Panc1 (cell line): Measurements from ENCODE around the gene CEP104. TPM values are rescaled to one million over a fixed set of nuclear protein-coding genes. Genes with fewer than 3 reads are reported as not detected.

ENCODE experiments used
- ATAC-seq: fragments of 200-7000 bp; cut with Tn5 transposase; 2 replicates; pipeline ENCODE4 v1.9.1; 2020; ENCODE audit warnings: mild to moderate bottlenecking, moderate library complexity
- BruUV-seq: library from RNA; stranded (reverse); fragments of 400-500 nt; replicated peaks from 2 replicates; lab custom pipeline; 2021; lab: Mats Ljungman, UMichigan
- CTCF ChIA-PET: fragments of 300-600 bp; sonication (Branson Sonifier 250); formaldehyde crosslinking; loops from one replicate; lab custom pipeline; 2022; ENCODE audit warnings: antibody characterized with exemption; lab: Charles Lee
- POLR2A ChIA-PET: fragments of 300-600 bp; sonication (Branson Sonifier 250); formaldehyde crosslinking; loops from one replicate; lab custom pipeline; 2022; ENCODE audit warnings: antibody characterized with exemption; lab: Charles Lee
- DNase-seq: peaks from one replicate; pipeline ENCODE4 v3.0.0-alpha.2; 2010; ENCODE audit warnings: low read depth, low spot score
- H3K27ac ChIP-seq: 2 replicates; pipeline ENCODE4 v1.5.1; 2011; ENCODE audit warnings: mild to moderate bottlenecking, low read length, inconsistent platforms
- H3K27me3 ChIP-seq: fragments of 200-500 bp; sonication (Bioruptor generic); 2 replicates; pipeline ENCODE4 v1.6.0; 2014; ENCODE audit warnings: low read length, inconsistent platforms; ENCODE audit not compliant: control insufficient read depth, insufficient read depth
- H3K36me3 ChIP-seq: fragments of 200-500 bp; sonication (Bioruptor generic); 2 replicates; pipeline ENCODE4 v1.5.1; 2014; ENCODE audit warnings: inconsistent platforms, mild to moderate bottlenecking, low read length, moderate library complexity; ENCODE audit not compliant: control insufficient read depth, insufficient read depth
- H3K4me1 ChIP-seq: 2 replicates; pipeline ENCODE4 v1.5.1; 2011; ENCODE audit warnings: inconsistent platforms, mild to moderate bottlenecking, low read length, moderate library complexity; ENCODE audit not compliant: control insufficient read depth, insufficient read depth
- H3K4me3 ChIP-seq, 2 experiments: 2 replicates each; pipeline ENCODE4 v1.5.1; 2011 to 2012; ENCODE audit warnings: low read depth in 2 of 2, low read length in 2 of 2, mild to moderate bottlenecking in 2 of 2, inconsistent platforms in 1 of 2, moderate library complexity in 1 of 2
- H3K9me3 ChIP-seq: fragments of 200-500 bp; sonication (Bioruptor generic); 2 replicates; pipeline ENCODE4 v1.5.1; 2014; ENCODE audit warnings: low read depth, mild to moderate bottlenecking, inconsistent platforms, low read length, moderate library complexity; ENCODE audit not compliant: control insufficient read depth, insufficient read depth
- CTCF ChIP-seq: fragments of 450-650 bp; IDR thresholded peaks from 2 replicates; pipeline ENCODE4 v1.5.1; 2017; ENCODE audit warnings: mild to moderate bottlenecking
- POLR2AphosphoS5 ChIP-seq: IDR thresholded peaks from 2 replicates; pipeline ENCODE4 v1.6.1; 2012; ENCODE audit warnings: mild to moderate bottlenecking, low read depth, low read length, moderate library complexity
- REST ChIP-seq, 2 experiments: IDR thresholded peaks; 2 replicates each; pipeline ENCODE4 v1.6.1; 2011 to 2012; ENCODE audit warnings: low read depth in 2 of 2, control low read depth in 1 of 2, low read length in 1 of 2, mild to moderate bottlenecking in 1 of 2, moderate library complexity in 1 of 2; ENCODE audit not compliant: insufficient read depth in 1 of 2
- SIN3A ChIP-seq: IDR thresholded peaks from 2 replicates; pipeline ENCODE4 v1.6.1; 2012; ENCODE audit warnings: low read depth, mild to moderate bottlenecking, low read length, moderate library complexity, borderline replicate concordance; ENCODE audit not compliant: insufficient read depth
- TCF7L2 ChIP-seq: IDR thresholded peaks from 2 replicates; pipeline ENCODE4 v1.6.1; 2011; ENCODE audit warnings: mild to moderate bottlenecking, low read depth, low read length, inconsistent platforms
- in situ Hi-C: cut with HindIII; loops from 2 replicates; pipeline ENCODE4 v1.10.0; 2016; ENCODE audit warnings: low sequenced_read_pairs, low pct_unique_long_range_greater_than_20kb
- intact Hi-C: fragments of 100-400 bp; cut with micrococcal nuclease; formaldehyde crosslinking; loops from one replicate; pipeline ENCODE4 v1.10.0; 2022; ENCODE audit not compliant: unreplicated experiment
- total RNA-seq: library from RNA; stranded (reverse); gene quantifications from one replicate; pipeline ENCODE4 v1.2.1, GENCODE V29; 2021; ENCODE audit not compliant: unreplicated experiment

The CEP104 gene
- total RNA-seq, 1 experiment from 2014 or later = 52.0 TPM

GRCh38 chr1:3796215-3797061 is 60.6 kb downstream of the CEP104 start, which contains the start of gene LRRC47:
TSS of gene LRRC47 (minus strand) at chr1:3796498. CDS start at chr1:3796476, 22 bp downstream.
- ATAC-seq (peak; percentile 100), DNase-seq (peak; percentile 53)
- H3K36me3 ChIP-seq = no peaks in the 10 kb centered on the region; the same call in 1 of the 2 replicates
- ChIA-PET CTCF (no interaction called here), POLR2A (interaction anchor here (0.5 kb wide), 1 partner anchor 352 kb away, joined by 6 read pairs; no protein-coding TSS in a partner anchor)
- peak within 1 kb of the TSS; percentile 97 for H3K27ac ChIP-seq
- TF ChIP-seq POLR2AphosphoS5 = peak; percentile 92
- TF ChIP-seq SIN3A = peak; percentile 97; the same call in 1 of the 2 replicates
- no peak for TF ChIP-seq TCF7L2
- no peak for TF ChIP-seq REST (IDR thresholded peaks at IDR 0.05; ENCODE audit: insufficient read depth in 1 of 2, low read depth in 2 of 2, low read length in 1 of 2)
- no peak for TF ChIP-seq CTCF
- peak within 1 kb of the TSS; percentile 82 to 96 for H3K4me3 ChIP-seq
- H3K27me3 ChIP-seq = no peaks in the 10 kb centered on the region
- intact Hi-C loops (no loop called here), in situ Hi-C loops (no loop called here)
- H3K4me1 ChIP-seq = peaks cover 4% of the 10 kb centered on the region
- no peaks in the 10 kb centered on the region for H3K9me3 ChIP-seq
- no TSS peak for BruUV-seq

- TF ChIP-seq REST (IDR thresholded peaks at IDR 0.05; ENCODE audit: insufficient read depth in 1 of 2, low read depth in 2 of 2, low read length in 1 of 2) (no peak), SIN3A (no peak), POLR2AphosphoS5 (no peak), CTCF (no peak), TCF7L2 (no peak)
- Histone ChIP-seq H3K4me1 (peaks cover 4% of the 10 kb centered on the region), H3K4me3 (peak overlapping the region; percentile 82 to 96), H3K27me3 (no peaks in the 10 kb centered on the region), H3K27ac (peak overlapping the region; percentile 85), H3K9me3 (no peaks in the 10 kb centered on the region), H3K36me3 (no peaks in the 10 kb centered on the region; the same call in 1 of the 2 replicates)
- POLR2A ChIA-PET = interaction anchor here (0.5 kb wide), 1 partner anchor 351 kb away, joined by 6 read pairs; no protein-coding TSS in a partner anchor
- in situ Hi-C loops (no loop called here), intact Hi-C loops (no loop called here)
- DNase-seq (no peak), ATAC-seq (peak; percentile 40)
- CTCF ChIA-PET = no interaction called here
- no TSS peak for BruUV-seq
Measured at GRCh38 chr1:3795453-3796214, 61.4 kb downstream of the CEP104 start.
